GM18502 (cell line): Measurements from ENCODE around the gene ZNF385B.
"Not testable (repeated sequence)": the region's sequence is repeated elsewhere in the genome, so short reads cannot be mapped to it uniquely, and the experiment has no call there.

ENCODE experiments used
- ATAC-seq: cut with Tn5 transposase; IDR thresholded peaks from one replicate; pipeline ENCODE4 v1.9.1; 2021; ENCODE audit warnings: mild to moderate bottlenecking; ENCODE audit not compliant: unreplicated experiment, poor library complexity

Gene ZNF385B

GRCh38 chr2:179646173-179646769 is 215.1 kb downstream of the ZNF385B start:
- no peak for ATAC-seq

GRCh38 chr2:179645047-179645446 is 216.4 kb downstream of the ZNF385B start:
- ATAC-seq = no peak

- no peak for ATAC-seq
Observed at GRCh38 chr2:179642462-179642861, 218.9 kb downstream of the ZNF385B start.

- ATAC-seq = no peak
Observed at GRCh38 chr2:179636995-179637394, 224.4 kb downstream of the ZNF385B start.

GRCh38 chr2:179636100-179636980 is 225.1 kb downstream of the ZNF385B start:
- no peak for ATAC-seq

GRCh38 chr2:179631769-179632385 is 229.5 kb downstream of the ZNF385B start:
- not testable (repeated sequence) for ATAC-seq

GRCh38 chr2:179629776-179630175 is 231.6 kb downstream of the ZNF385B start:
- not testable (repeated sequence) for ATAC-seq

- ATAC-seq = no peak
Observed at GRCh38 chr2:179626261-179626660, 235.2 kb downstream of the ZNF385B start.

GRCh38 chr2:179622635-179623300 is 238.6 kb downstream of the ZNF385B start:
- no peak for ATAC-seq

GRCh38 chr2:179622112-179622511 is 239.3 kb downstream of the ZNF385B start:
- ATAC-seq = no peak

GRCh38 chr2:179619947-179620467 is 241.4 kb downstream of the ZNF385B start:
- no peak for ATAC-seq

GRCh38 chr2:179614121-179614520 is 247.3 kb downstream of the ZNF385B start:
- no peak for ATAC-seq

GRCh38 chr2:179613701-179614100 is 247.7 kb downstream of the ZNF385B start:
- no peak for ATAC-seq

GRCh38 chr2:179613299-179613651 is 248.1 kb downstream of the ZNF385B start:
- no peak for ATAC-seq

- ATAC-seq = no peak
Observed at GRCh38 chr2:179612591-179613298, 248.7 kb downstream of the ZNF385B start.

GRCh38 chr2:179612108-179612507 is 249.3 kb downstream of the ZNF385B start:
- no peak for ATAC-seq

GRCh38 chr2:179606141-179606540 is 255.3 kb downstream of the ZNF385B start:
- ATAC-seq = no peak

- no peak for ATAC-seq
Observed at GRCh38 chr2:179605341-179605740, 256.1 kb downstream of the ZNF385B start.

- ATAC-seq = no peak
Observed at GRCh38 chr2:179604598-179604997, 256.8 kb downstream of the ZNF385B start.

- no peak for ATAC-seq
Observed at GRCh38 chr2:179602452-179602851, 259.0 kb downstream of the ZNF385B start.
